Heart left ventricle (tissue), 16 donors: ENCODE results near the gene WRAP53. TPM values are rescaled to one million over a fixed set of nuclear protein-coding genes. Genes with fewer than 3 reads are reported as not detected.

Experiments
- ATAC-seq, 4 donors: fragments of 200-7000 bp; cut with Tn5 transposase; one replicate each; pipeline ENCODE4 v1.9.1; 2020 to 2022; ENCODE audit warnings: moderate library complexity in 4 of 4, mild to moderate bottlenecking in 3 of 4, moderate number of reproducible peaks in 1 of 4
- DNase-seq, 5 donors: peaks; one replicate each; pipeline ENCODE4 v3.0.0-alpha.2; 2020
- H3K27ac ChIP-seq, 12 donors: fragments of 200-600 bp; sonication (generic) in 4 of 12; one replicate each; pipeline versions ENCODE4 v1.5.0 to v1.8.0; 2016 to 2022; ENCODE audit warnings: mild to moderate bottlenecking in 2 of 12
- H3K27me3 ChIP-seq, 9 donors: fragments of 200-600 bp; sonication (generic) in 2 of 9; one replicate each; pipeline versions ENCODE4 v1.5.1 to v1.8.0; 2016 to 2022; ENCODE audit warnings: mild to moderate bottlenecking in 3 of 9
- H3K36me3 ChIP-seq, 9 donors: fragments of 200-600 bp; sonication (generic) in 2 of 9; one replicate each; pipeline versions ENCODE4 v1.5.0 to v1.8.0; 2018 to 2022; ENCODE audit warnings: mild to moderate bottlenecking in 2 of 9
- H3K4me1 ChIP-seq, 12 donors: fragments of 200-600 bp; sonication (generic) in 4 of 12; one replicate each; pipeline versions ENCODE4 v1.5.0 to v1.8.0; 2016 to 2022; ENCODE audit warnings: mild to moderate bottlenecking in 3 of 12
- H3K4me3 ChIP-seq, 12 donors: fragments of 200-600 bp; sonication (generic) in 4 of 12; one replicate each; pipeline versions ENCODE4 v1.5.0 to v1.8.0; 2017 to 2022; ENCODE audit warnings: mild to moderate bottlenecking in 9 of 12, moderate library complexity in 4 of 12
- H3K9me3 ChIP-seq, 12 donors: fragments of 200-600 bp; sonication (generic) in 4 of 12; one replicate each; pipeline versions ENCODE4 v1.5.0 to v1.8.0; 2016 to 2022; ENCODE audit warnings: mild to moderate bottlenecking in 1 of 12
- POLR2A ChIP-seq, 2 donors: fragments of 450-650 bp; IDR thresholded peaks; one replicate each; pipeline ENCODE4 v1.6.1; 2017; ENCODE audit warnings: antibody characterized with exemption in 2 of 2, mild to moderate bottlenecking in 2 of 2, moderate library complexity in 2 of 2
- WGBS, 4 donors: extraction: QIAGEN DNeasy Blood & Tissue Kit in 2 of 4; methylation state at CpG; one replicate each; pipeline versions ENCODE4 v1.1.5 to v1.1.7; 2013 to 2018; 5-methylcytosine and 5-hydroxymethylcytosine counted together
- intact Hi-C, 10 donors: fragments of 100-400 bp; cut with DNase I; formaldehyde crosslinking; loops; one replicate each; pipeline versions ENCODE4 v1.11.1 to v1.14.2; 2022
- polyA plus RNA-seq, 2 donors: library from polyadenylated mRNA; stranded (reverse); fragments of 200-250 nt; gene quantifications; one replicate each; pipeline ENCODE4 v1.2.3, GENCODE V29; 2013
- total RNA-seq, 9 donors: library from RNA; depleted of rRNA in 2 of 9; stranded (reverse); fragments of >200 nt in 2 of 9; fragmentation: NEBNext Ultra II Directional in 3 of 9; extraction: Animal tissue kit (Norgen Biotek cat#: 25700) in 3 of 9; gene quantifications; one replicate each; pipeline versions ENCODE4 v1.1.0 to v1.2.4, GENCODE V29; 2016 to 2023
- TF ChIP-seq, protein P1 (sequence below), 12 donors: fragments of 200-600 bp; sonication (generic) in 4 of 12; IDR thresholded peaks; one replicate each; pipeline versions ENCODE4 v1.5.0 to v1.8.0; 2018 to 2022; ENCODE audit warnings: antibody characterized with exemption in 12 of 12, mild to moderate bottlenecking in 5 of 12
- donor health status: ischemic (EF 13 %, LVEDD 7.1; RV severe dilation, severe dysfunction).
- donor health status: healthy with polysubstance abuse.
- donor health status: DM: no; HTN: yes; CAD: no.
- donor health status: DM: no; HTN: no; CAD: no.
- donor health status: ischemic (EF 25% LVEDD 6.9; RV normal size, moderate dysfunction).
- donor health status: ischemic (EF 25% LVEDD 5.7; RV mildly dilated, moderate dysfunction).
- donor health status: healthy.
- donor health status: DM: yes; HTN: yes; CAD: no.
- donor health status: ischemic (EF 35%, LVEDD 5.7; RV mildly dilated, moderate dysfunction).
- donor health status: nonischemic (EF 11% LVEDD 7.7; RV severe dilation, severe dysfunction).
- donor health status: DM: yes; HTN: yes; CAD: no.
- donor health status: PGD.
- donor health status: ischemic (EF 29% LVEDD 5.4; RV normal size, mild dysfunction).
- donor health status: nonischemic (EF 23%, LVEDD 6.1; RV moderate dilation, normal function).

Gene WRAP53
- total and polyA plus RNA-seq, 11 donors, result 3.7 to 12.0 (median 5.0) TPM

DNA sequence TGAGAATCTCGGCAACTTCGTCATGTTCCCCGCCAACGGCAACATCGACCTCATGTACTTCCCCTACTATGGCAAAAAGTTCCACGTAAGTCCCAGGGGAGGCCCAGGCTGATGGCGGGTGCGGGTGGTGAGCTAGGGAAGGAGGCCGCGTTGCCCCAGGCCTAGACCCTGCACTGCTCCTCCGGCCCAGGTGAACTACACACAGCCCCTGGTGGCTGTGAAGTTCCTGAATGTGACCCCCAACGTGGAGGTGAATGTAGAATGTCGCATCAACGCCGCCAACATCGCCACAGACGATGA lies 32.8 kb upstream of the WRAP53 start:
- H3K4me3 ChIP-seq, result no peak overlapping the region
- H3K27ac ChIP-seq, result no peak overlapping the region
- peaks cover 0 to 30% (median 13%) of the 10 kb centered on the region in 12 donors for H3K4me1 ChIP-seq
- H3K36me3 ChIP-seq, result no peaks in the 10 kb centered on the region
- intact Hi-C loops, result no loop called here
- 89 to 90% (median 89%) methylated on average over 17 of the region's 17 CpGs for WGBS, 4 donors
- TF ChIP-seq, protein P1, sequence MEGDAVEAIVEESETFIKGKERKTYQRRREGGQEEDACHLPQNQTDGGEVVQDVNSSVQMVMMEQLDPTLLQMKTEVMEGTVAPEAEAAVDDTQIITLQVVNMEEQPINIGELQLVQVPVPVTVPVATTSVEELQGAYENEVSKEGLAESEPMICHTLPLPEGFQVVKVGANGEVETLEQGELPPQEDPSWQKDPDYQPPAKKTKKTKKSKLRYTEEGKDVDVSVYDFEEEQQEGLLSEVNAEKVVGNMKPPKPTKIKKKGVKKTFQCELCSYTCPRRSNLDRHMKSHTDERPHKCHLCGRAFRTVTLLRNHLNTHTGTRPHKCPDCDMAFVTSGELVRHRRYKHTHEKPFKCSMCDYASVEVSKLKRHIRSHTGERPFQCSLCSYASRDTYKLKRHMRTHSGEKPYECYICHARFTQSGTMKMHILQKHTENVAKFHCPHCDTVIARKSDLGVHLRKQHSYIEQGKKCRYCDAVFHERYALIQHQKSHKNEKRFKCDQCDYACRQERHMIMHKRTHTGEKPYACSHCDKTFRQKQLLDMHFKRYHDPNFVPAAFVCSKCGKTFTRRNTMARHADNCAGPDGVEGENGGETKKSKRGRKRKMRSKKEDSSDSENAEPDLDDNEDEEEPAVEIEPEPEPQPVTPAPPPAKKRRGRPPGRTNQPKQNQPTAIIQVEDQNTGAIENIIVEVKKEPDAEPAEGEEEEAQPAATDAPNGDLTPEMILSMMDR (IDR thresholded peaks at IDR 0.05), result no peak
- no peak for TF ChIP-seq POLR2A (IDR thresholded peaks at IDR 0.05)
- no peak for ATAC-seq
- H3K9me3 ChIP-seq, result no peaks in the 10 kb centered on the region
- peaks cover 0 to 22% (median 9%) of the 10 kb centered on the region in 9 donors for H3K27me3 ChIP-seq
- DNase-seq, result no peak

DNA sequence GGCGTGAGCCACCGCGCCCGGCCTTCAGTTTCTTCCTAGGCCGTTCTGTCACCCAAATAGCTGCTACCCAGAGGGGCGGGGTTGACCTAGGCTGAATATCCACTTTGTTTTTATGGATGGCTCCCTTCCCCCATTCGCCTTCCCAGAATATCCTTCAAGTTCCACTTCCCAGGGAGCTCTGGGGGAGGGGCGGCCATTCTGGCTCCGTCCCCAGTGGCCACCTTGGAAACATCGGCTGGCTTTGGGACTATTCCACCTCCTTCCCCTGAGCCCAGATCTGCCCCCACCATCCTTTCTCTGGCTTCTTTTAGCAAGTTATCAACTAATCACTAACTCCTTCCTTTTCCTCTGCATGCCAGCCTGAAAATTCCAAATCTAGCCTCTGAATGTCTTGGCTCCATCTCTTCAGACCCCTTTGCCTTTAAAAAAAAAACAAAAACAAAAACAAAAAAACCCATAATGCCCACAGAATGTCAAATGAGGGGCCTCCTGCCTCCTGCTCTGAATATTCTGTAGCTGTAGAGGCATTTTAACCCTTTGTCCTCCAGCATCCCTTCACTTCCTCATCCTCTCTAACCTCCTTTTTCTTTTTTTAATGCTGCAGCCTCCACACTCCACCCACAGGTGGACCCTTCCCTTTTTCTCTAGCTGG lies 31.2 kb upstream of the WRAP53 start:
- peak overlapping the region in 6 of 12 donors; percentile 9 to 47 (median 34) for H3K27ac ChIP-seq
- 28 to 35% (median 31%) methylated on average over 10 of the region's 10 CpGs for WGBS, 4 donors
- H3K36me3 ChIP-seq, result no peaks in the 10 kb centered on the region
- intact Hi-C loops, result no loop called here
- TF ChIP-seq, protein P1 (IDR thresholded peaks at IDR 0.05), result no peak
- TF ChIP-seq POLR2A (IDR thresholded peaks at IDR 0.05), result no peak
- peaks cover 0 to 15% (median 3%) of the 10 kb centered on the region in 12 donors for H3K4me1 ChIP-seq
- DNase-seq, result peak; percentile 65 to 80 (median 80)
- no peak overlapping the region for H3K4me3 ChIP-seq
- no peaks in the 10 kb centered on the region for H3K9me3 ChIP-seq
- peak; percentile 50 to 74 (median 66) for ATAC-seq
- H3K27me3 ChIP-seq, result peaks cover 0 to 6% (median 0%) of the 10 kb centered on the region in 9 donors

DNA sequence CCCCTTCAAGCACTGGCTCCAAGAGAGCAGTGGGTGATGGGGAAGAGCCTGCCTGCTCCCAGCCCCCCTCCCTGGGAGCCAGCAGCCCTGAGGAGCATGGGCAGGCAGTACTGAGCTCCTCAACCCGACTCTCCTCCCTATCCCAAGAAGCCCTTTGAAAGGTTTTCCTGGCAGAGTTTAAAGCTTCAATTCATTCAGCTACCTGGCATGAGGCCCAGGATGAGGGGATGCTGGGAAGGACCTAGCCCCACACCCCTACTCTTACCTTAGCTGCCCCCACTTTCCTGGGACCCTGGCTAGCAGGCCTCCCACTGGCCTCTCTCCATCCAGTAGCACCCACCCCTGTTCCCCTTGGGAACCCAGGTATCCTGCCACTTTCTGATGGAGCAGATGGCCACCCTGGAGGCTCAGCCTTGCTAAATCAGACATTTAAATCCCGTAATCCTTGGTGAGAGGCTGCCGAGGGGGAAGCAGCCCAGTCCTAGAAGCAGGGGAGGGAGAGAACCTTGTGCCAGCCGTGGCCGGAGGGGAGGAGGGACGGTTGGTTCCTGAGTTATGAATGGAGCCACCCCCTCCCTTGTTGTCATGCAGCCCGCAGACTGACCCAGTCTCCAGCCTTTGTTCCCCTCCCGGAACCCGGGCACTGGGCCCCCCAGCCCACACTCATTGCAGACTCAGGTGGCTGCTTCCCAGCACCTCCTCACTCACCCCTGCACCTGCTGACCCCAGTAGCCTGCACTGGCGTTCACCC lies 20.4 kb upstream of the WRAP53 start:
- Histone ChIP-seq H3K36me3 (peaks cover 0 to 74% (median 69%) of the 10 kb centered on the region in 9 donors), H3K9me3 (peaks cover 0 to 2% (median 0%) of the 10 kb centered on the region in 12 donors), H3K4me3 (no peak overlapping the region), H3K27me3 (no peaks in the 10 kb centered on the region), H3K4me1 (no peaks in the 10 kb centered on the region), H3K27ac (no peak overlapping the region)
- DNase-seq (no peak), ATAC-seq (no peak)
- TF ChIP-seq, protein P1 (IDR thresholded peaks at IDR 0.05), result no peak
- no peak for TF ChIP-seq POLR2A (IDR thresholded peaks at IDR 0.05)
- 71 to 88% (median 80%) methylated on average over 10 of the region's 10 CpGs for WGBS, 4 donors
- intact Hi-C loops, result no loop called here

- DNase-seq (no peak), ATAC-seq (no peak)
- WGBS, 4 donors, result 93 to 95% (median 94%) methylated on average over 7 of the region's 7 CpGs
- peaks cover 0 to 8% (median 3%) of the 10 kb centered on the region in 12 donors for H3K9me3 ChIP-seq
- H3K4me1 ChIP-seq, result no peaks in the 10 kb centered on the region
- peaks cover 2 to 80% (median 76%) of the 10 kb centered on the region in 9 donors for H3K36me3 ChIP-seq
- no peak overlapping the region for H3K27ac ChIP-seq
- intact Hi-C loops, result no loop called here
- no peak overlapping the region for H3K4me3 ChIP-seq
- H3K27me3 ChIP-seq, result no peaks in the 10 kb centered on the region
- TF ChIP-seq, protein P1 (IDR thresholded peaks at IDR 0.05), result no peak
- TF ChIP-seq POLR2A (IDR thresholded peaks at IDR 0.05), result no peak
Measured at GRCh38 chr17:7668482-7668881, 19.8 kb upstream of the WRAP53 start.
